Neural crest cell (in vitro differentiated cells): ENCODE results near the gene HIKESHI. TPM values are rescaled to one million over a fixed set of nuclear protein-coding genes. Genes with fewer than 3 reads are reported as not detected.

ENCODE experiments used
- DNase-seq: peaks from one replicate; pipeline ENCODE4 v3.0.0; 2021; ENCODE audit warnings: low read depth, mixed read lengths, low spot score
- H3K27ac Mint-ChIP-seq: one replicate; pipeline ENCODE4 v1.8.0; 2021; ENCODE audit warnings: mild to moderate bottlenecking, mixed read lengths; ENCODE audit not compliant: unreplicated experiment
- H3K27me3 Mint-ChIP-seq: 2 replicates; pipeline ENCODE4 v1.8.0; 2021; ENCODE audit warnings: low read depth, mild to moderate bottlenecking, mixed read lengths
- H3K36me3 Mint-ChIP-seq: 2 replicates; pipeline ENCODE4 v1.8.0; 2021; ENCODE audit warnings: low read depth, mild to moderate bottlenecking, mixed read lengths
- H3K4me1 Mint-ChIP-seq: 2 replicates; pipeline ENCODE4 v1.8.0; 2021; ENCODE audit warnings: mixed read lengths
- H3K4me3 Mint-ChIP-seq: one replicate; pipeline ENCODE4 v1.8.0; 2021; ENCODE audit warnings: mild to moderate bottlenecking, mixed read lengths
- H3K9me3 Mint-ChIP-seq: 2 replicates; pipeline ENCODE4 v1.8.0; 2021; ENCODE audit warnings: mixed read lengths
- long read RNA-seq: library from polyadenylated mRNA; unstranded; transcript quantifications from one replicate; pipeline ENCODE4 v2.0.0, GENCODE V29; 2020
- total RNA-seq: library from RNA; stranded (reverse); gene quantifications from 2 replicates; pipeline ENCODE4 v1.2.1, GENCODE V29; 2021
- TF ChIP-seq, protein P1 (sequence below): fragments of 200-600 bp; sonication (generic); conservative IDR thresholded peaks from 2 replicates; pipeline ENCODE4 v1.5.0; 2021; ENCODE audit warnings: antibody characterized with exemption, mild to moderate bottlenecking

The HIKESHI gene, protein sequence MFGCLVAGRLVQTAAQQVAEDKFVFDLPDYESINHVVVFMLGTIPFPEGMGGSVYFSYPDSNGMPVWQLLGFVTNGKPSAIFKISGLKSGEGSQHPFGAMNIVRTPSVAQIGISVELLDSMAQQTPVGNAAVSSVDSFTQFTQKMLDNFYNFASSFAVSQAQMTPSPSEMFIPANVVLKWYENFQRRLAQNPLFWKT
- 52.6 and 56.7 TPM in 2 replicates for total RNA-seq
- long read RNA-seq, transcript HIKESHI-207 (4 exons, 1,694 nt) = minor isoform, 9 of 72 reads
- long read RNA-seq, transcript HIKESHI-201 (5 exons, 1,113 nt) = major isoform, 55 of 72 reads
- long read RNA-seq, partial matches to known transcripts = 1 of 72 reads
- long read RNA-seq, other reads (novel, unspliced or antisense) = 5 of 72 reads

DNA sequence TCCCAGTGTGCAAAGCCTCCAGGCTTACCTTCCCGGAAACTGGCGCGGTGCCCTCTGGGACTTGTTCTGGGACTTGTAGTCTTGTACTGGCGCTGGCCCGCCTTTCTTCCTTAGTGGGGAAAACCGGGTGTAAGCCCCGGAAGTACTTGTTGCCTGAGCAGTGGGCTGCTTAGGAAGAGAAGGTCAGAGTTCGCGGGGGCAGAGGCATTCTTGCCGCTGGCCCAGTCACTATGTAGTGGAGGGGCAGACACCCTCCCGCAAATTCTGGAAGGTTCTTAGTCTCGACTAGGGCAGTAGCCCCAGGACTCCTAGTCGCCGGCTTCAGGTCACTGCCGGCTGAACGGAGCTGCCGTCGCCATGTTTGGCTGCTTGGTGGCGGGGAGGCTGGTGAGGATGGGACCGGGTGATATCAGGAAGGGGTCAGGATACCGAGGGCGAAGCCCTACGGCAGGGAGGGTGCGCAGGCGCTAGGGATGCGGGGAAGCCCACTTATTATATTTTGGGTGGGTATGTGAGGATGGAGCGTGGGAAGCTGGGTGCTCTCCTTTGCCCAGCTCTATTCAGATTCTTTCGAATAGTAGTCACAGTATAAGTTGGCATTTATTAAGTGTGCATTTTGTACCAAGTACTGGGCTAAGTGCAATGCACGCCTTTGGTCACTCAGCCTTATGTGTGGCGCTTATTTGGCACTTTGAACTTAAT lies at the start of gene HIKESHI:
Gene HIKESHI (plus strand): TSS at position 149 of the 702 bp plus-strand sequence. CDS start 209 bp downstream, at position 358.
- H3K36me3 Mint-ChIP-seq = peaks cover 12% of the 10 kb centered on the region
- TF ChIP-seq, protein P1, sequence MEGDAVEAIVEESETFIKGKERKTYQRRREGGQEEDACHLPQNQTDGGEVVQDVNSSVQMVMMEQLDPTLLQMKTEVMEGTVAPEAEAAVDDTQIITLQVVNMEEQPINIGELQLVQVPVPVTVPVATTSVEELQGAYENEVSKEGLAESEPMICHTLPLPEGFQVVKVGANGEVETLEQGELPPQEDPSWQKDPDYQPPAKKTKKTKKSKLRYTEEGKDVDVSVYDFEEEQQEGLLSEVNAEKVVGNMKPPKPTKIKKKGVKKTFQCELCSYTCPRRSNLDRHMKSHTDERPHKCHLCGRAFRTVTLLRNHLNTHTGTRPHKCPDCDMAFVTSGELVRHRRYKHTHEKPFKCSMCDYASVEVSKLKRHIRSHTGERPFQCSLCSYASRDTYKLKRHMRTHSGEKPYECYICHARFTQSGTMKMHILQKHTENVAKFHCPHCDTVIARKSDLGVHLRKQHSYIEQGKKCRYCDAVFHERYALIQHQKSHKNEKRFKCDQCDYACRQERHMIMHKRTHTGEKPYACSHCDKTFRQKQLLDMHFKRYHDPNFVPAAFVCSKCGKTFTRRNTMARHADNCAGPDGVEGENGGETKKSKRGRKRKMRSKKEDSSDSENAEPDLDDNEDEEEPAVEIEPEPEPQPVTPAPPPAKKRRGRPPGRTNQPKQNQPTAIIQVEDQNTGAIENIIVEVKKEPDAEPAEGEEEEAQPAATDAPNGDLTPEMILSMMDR = no peak

DNA sequence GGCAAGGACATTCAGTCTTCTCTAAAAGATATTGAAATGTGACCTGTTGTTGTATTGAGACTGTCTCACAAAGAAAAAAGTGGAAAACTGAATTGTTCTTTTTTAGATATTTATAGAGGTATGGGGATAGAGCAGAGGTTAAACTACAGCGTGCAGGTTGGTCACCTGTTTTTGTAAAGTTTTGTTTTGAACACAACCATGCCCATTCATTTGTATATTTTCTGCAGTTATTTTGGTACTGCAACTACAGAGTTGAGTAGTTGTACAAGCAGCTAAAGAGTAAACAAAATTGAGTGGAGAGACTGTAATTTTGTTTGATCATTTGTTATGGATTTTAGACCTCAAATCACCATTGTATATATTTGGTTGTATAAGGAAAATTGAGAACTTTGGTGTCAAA lies 46.1 kb upstream of the HIKESHI start:
- no peaks in the 10 kb centered on the region for H3K36me3 Mint-ChIP-seq
- no peak overlapping the region for H3K4me3 Mint-ChIP-seq
- no peaks in the 10 kb centered on the region for H3K27me3 Mint-ChIP-seq
- DNase-seq = no peak
- TF ChIP-seq, protein P1 = no peak
- H3K4me1 Mint-ChIP-seq = peaks cover 4% of the 10 kb centered on the region
- no peak overlapping the region for H3K27ac Mint-ChIP-seq
- H3K9me3 Mint-ChIP-seq = no peaks in the 10 kb centered on the region

More for the DNA sequence above, at the start of gene HIKESHI:
- Mint-ChIP-seq H3K9me3 (no peaks in the 10 kb centered on the region), H3K27ac (peak within 1 kb of the TSS; percentile 98), H3K4me3 (peak within 1 kb of the TSS; percentile 99), H3K27me3 (no peaks in the 10 kb centered on the region), H3K4me1 (peaks cover 32% of the 10 kb centered on the region)
- peak; percentile 88 for DNase-seq

DNA sequence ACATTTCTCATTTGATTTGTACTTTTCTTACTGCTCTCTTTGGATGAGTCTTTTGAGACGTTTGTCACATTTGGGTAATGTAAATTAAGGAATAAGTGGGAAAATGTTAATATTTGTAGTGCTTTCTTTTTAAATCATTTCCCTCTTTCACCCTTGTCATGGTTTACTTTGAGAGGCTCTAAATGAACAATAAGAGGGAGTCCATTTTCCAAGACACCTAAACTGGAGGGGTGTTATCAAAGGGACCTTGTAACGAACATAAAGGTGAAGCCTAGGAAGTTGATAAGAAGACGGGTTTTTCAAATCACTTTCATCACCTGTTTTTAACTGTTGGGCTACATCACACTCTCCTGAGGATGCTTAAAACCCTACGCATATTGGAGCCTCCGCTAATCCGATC lies 45.4 kb upstream of the HIKESHI start:
- H3K9me3 Mint-ChIP-seq = no peaks in the 10 kb centered on the region
- peaks cover 4% of the 10 kb centered on the region for H3K4me1 Mint-ChIP-seq
- H3K27ac Mint-ChIP-seq = no peak overlapping the region
- no peak for DNase-seq
- no peak overlapping the region for H3K4me3 Mint-ChIP-seq
- TF ChIP-seq, protein P1 = no peak
- H3K27me3 Mint-ChIP-seq = no peaks in the 10 kb centered on the region
- H3K36me3 Mint-ChIP-seq = no peaks in the 10 kb centered on the region

DNA sequence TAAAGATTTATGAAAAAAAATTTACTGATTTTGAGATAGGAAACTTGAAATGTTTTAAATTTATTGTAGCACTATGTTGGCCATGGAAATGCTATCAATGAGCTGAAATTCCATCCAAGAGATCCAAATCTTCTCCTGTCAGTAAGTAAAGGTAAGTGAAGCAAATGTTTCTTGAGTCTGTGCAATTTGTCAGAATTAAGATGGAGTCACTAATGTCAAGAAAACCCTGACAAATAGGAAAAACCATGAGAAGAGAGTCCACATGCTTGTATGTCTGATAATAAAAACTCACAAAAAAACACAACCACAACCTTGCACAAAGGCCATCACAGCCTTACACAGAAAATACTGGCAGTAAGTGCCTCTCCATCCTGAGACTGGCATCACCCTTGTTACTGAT lies 44.6 kb upstream of the HIKESHI start:
- no peaks in the 10 kb centered on the region for H3K9me3 Mint-ChIP-seq
- no peak overlapping the region for H3K4me3 Mint-ChIP-seq
- no peaks in the 10 kb centered on the region for H3K27me3 Mint-ChIP-seq
- no peak overlapping the region for H3K27ac Mint-ChIP-seq
- no peaks in the 10 kb centered on the region for H3K36me3 Mint-ChIP-seq
- DNase-seq = no peak
- H3K4me1 Mint-ChIP-seq = peaks cover 4% of the 10 kb centered on the region
- TF ChIP-seq, protein P1 = no peak

GRCh38 chr11:86259730-86260129 lies 42.3 kb upstream of the HIKESHI start:
- H3K4me3 Mint-ChIP-seq = no peak overlapping the region
- TF ChIP-seq, protein P1 = no peak
- no peaks in the 10 kb centered on the region for H3K27me3 Mint-ChIP-seq
- peaks cover 6% of the 10 kb centered on the region for H3K36me3 Mint-ChIP-seq
- no peak overlapping the region for H3K27ac Mint-ChIP-seq
- peaks cover 4% of the 10 kb centered on the region for H3K4me1 Mint-ChIP-seq
- DNase-seq = no peak
- H3K9me3 Mint-ChIP-seq = no peaks in the 10 kb centered on the region
